Thymus (tissue), 11 donors: Measurements from ENCODE around the gene ATP13A5. TPM values are rescaled to one million over a fixed set of nuclear protein-coding genes. Genes with fewer than 3 reads are reported as not detected.

Source experiments
- DNase-seq, 9 donors: peaks; one replicate each; pipeline ENCODE4 v3.0.0-alpha.2; 2013; ENCODE audit warnings: low spot score in 9 of 9, low read depth in 6 of 9, missing footprints in 1 of 9
- H3K27ac ChIP-seq, 2 donors: one replicate each; pipeline ENCODE4 v1.5.1; 2013; ENCODE audit warnings: control low read depth in 1 of 2, low read depth in 1 of 2, low read length in 1 of 2, mild to moderate bottlenecking in 1 of 2, moderate library complexity in 1 of 2
- H3K27me3 ChIP-seq, 2 donors: one replicate each; pipeline ENCODE4 v1.5.1; 2013; ENCODE audit warnings: low read length in 1 of 2; ENCODE audit not compliant: control insufficient read depth in 2 of 2, insufficient read depth in 1 of 2
- H3K36me3 ChIP-seq, 2 donors: one replicate each; pipeline ENCODE4 v1.5.1; 2013; ENCODE audit warnings: low read length in 1 of 2, mild to moderate bottlenecking in 1 of 2, moderate library complexity in 1 of 2; ENCODE audit not compliant: control insufficient read depth in 2 of 2, insufficient read depth in 2 of 2
- H3K4me1 ChIP-seq, 2 donors: one replicate each; pipeline ENCODE4 v1.5.1; 2013; ENCODE audit warnings: low read length in 2 of 2; ENCODE audit not compliant: control insufficient read depth in 2 of 2, insufficient read depth in 2 of 2
- H3K4me3 ChIP-seq, 2 donors: one replicate each; pipeline ENCODE4 v1.5.1; 2013; ENCODE audit warnings: low read length in 2 of 2, control low read depth in 1 of 2, mild to moderate bottlenecking in 1 of 2
- H3K9me3 ChIP-seq, 2 donors: one replicate each; pipeline ENCODE4 v1.5.1; 2013; ENCODE audit warnings: low read length in 1 of 2, mild to moderate bottlenecking in 1 of 2; ENCODE audit not compliant: control insufficient read depth in 2 of 2, insufficient read depth in 1 of 2
- WGBS: extraction: QIAGEN DNeasy Blood & Tissue Kit; methylation state at CpG from one replicate; pipeline ENCODE4 v1.1.7; 2013; 5-methylcytosine and 5-hydroxymethylcytosine counted together
- polyA plus RNA-seq: library from polyadenylated mRNA; stranded (reverse); fragments of 200-250 nt; gene quantifications from one replicate; pipeline ENCODE4 v1.2.3, GENCODE V29; 2013
- total RNA-seq: library from RNA; stranded (reverse); fragments of 120-200 nt; gene quantifications from one replicate; pipeline ENCODE4 v1.2.4, GENCODE V29; 2013
- donor health status: healthy.

Gene ATP13A5
- total and polyA plus RNA-seq, 2 donors, result 0.05 to 0.37 TPM

DNA sequence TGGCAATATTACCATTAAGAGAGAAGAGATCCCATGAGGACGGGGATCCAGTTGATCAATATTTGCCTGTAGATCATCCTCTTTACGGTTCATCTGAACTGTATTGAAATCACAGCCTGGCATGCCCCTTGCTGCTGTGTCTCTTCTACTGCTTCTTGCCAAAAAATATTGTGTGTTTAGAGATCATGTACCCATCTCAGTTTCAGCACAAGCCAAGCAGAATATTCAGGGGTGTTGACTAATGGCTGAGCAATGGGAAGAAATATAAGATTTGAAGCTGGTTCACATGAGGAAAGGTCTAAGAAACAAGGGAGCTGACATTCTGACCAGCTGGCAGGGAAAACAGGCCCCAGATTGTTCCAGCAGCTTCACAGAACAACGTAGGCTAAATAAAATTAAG is 21.3 kb downstream of the ATP13A5 start:
- Histone ChIP-seq H3K27ac (no peak overlapping the region), H3K36me3 (no peaks in the 10 kb centered on the region), H3K4me3 (no peak overlapping the region), H3K4me1 (no peaks in the 10 kb centered on the region), H3K27me3 (no peaks in the 10 kb centered on the region), H3K9me3 (no peaks in the 10 kb centered on the region)
- 92% methylated on average over 3 of the region's 3 CpGs for WGBS
- no peak for DNase-seq

GRCh38 chr3:193354423-193354822 is 24.1 kb downstream of the ATP13A5 start:
- no peaks in the 10 kb centered on the region for H3K27me3 ChIP-seq
- no peak overlapping the region for H3K4me3 ChIP-seq
- H3K27ac ChIP-seq, result no peak overlapping the region
- no peaks in the 10 kb centered on the region for H3K36me3 ChIP-seq
- no peak for DNase-seq
- H3K9me3 ChIP-seq, result no peaks in the 10 kb centered on the region
- WGBS, result 64% methylated on average over 5 of the region's 5 CpGs
- no peaks in the 10 kb centered on the region for H3K4me1 ChIP-seq

GRCh38 chr3:193350744-193351143 is 27.8 kb downstream of the ATP13A5 start:
- Histone ChIP-seq H3K4me3 (no peak overlapping the region), H3K27ac (no peak overlapping the region), H3K27me3 (no peaks in the 10 kb centered on the region), H3K9me3 (no peaks in the 10 kb centered on the region), H3K4me1 (no peaks in the 10 kb centered on the region), H3K36me3 (no peaks in the 10 kb centered on the region)
- WGBS, result 91% methylated on average over 2 of the region's 2 CpGs
- no peak for DNase-seq

GRCh38 chr3:193348686-193349085 is 29.9 kb downstream of the ATP13A5 start:
- H3K9me3 ChIP-seq, result no peaks in the 10 kb centered on the region
- no peak overlapping the region for H3K4me3 ChIP-seq
- H3K27me3 ChIP-seq, result no peaks in the 10 kb centered on the region
- no peak overlapping the region for H3K27ac ChIP-seq
- WGBS, result 58% methylated on average over 3 of the region's 3 CpGs
- no peak for DNase-seq
- no peaks in the 10 kb centered on the region for H3K4me1 ChIP-seq
- H3K36me3 ChIP-seq, result no peaks in the 10 kb centered on the region

DNA sequence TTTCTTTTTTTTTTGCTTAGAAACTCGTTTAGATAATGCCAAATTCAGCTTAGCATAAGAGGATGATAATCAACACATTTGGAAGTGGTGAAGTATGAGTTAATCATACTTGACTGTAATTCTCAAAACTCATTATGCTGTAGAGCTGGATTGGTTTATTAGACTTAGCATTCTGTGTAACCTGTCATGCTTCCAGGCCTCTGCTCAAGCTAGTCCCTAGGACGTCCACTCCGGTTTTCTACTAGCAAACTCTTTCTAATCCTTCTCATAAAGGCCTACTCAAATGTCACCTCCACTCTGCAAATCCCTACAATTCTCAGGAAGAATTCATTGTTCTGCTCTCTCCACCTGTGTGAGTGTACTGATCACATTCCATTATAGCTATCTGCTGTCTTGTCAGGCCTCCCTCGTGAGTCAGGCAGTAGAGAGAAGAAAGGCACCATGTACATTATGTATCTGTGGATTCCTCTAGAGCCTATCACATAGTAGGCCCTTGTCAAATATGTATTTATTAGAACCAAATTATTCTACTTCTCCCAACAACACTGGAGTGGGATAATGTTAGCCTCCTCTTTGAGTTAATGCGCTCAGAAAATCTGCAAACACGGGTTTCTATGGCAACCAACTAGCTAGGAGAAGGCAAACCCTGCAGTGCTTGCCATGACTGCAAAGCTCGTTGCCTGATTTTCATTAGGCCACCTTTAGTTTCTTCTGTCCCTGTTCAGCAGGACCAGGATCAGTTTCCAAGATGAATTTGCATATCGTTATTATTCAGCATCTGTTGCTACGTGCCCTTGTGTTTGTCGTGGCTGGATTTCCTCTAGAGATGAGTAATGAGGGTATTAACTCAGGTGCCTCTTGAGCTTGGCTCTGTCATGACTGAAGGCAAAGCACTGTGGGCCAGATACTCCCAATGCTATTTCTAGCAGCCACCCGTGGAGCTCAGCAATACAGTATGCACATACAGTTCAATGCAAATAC is 30.7 kb downstream of the ATP13A5 start:
- Histone ChIP-seq H3K4me3 (no peak overlapping the region), H3K27ac (no peak overlapping the region), H3K9me3 (no peaks in the 10 kb centered on the region), H3K27me3 (no peaks in the 10 kb centered on the region), H3K36me3 (no peaks in the 10 kb centered on the region), H3K4me1 (no peaks in the 10 kb centered on the region)
- 58% methylated on average over 11 of the region's 11 CpGs for WGBS
- DNase-seq, result no peak

GRCh38 chr3:193346259-193346658 is 32.3 kb downstream of the ATP13A5 start:
- Histone ChIP-seq H3K9me3 (no peaks in the 10 kb centered on the region), H3K36me3 (no peaks in the 10 kb centered on the region), H3K27ac (no peak overlapping the region), H3K4me1 (no peaks in the 10 kb centered on the region), H3K27me3 (no peaks in the 10 kb centered on the region), H3K4me3 (no peak overlapping the region)
- 80% methylated on average over 4 of the region's 4 CpGs for WGBS
- DNase-seq, result no peak

DNA sequence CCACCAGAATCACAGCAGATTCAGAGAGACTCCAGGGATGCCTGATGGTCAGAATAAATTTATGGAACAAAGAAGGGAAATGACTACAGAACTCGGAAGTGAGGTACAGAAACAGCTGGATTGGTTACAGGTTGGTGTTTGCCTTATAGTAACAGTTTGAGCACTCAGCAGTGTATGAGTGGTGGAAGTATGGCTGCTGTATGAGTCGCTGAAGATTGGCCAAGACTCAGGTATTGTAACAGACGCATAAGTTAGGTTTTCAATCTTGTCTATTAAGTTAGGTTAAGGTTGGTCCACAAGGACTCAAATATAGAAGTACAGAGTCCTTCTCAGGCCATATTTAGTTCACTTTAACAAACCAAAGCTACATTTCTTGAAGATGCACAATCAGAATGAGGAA is 33.1 kb downstream of the ATP13A5 start:
- no peaks in the 10 kb centered on the region for H3K36me3 ChIP-seq
- no peak for DNase-seq
- 92% methylated on average over 3 of the region's 3 CpGs for WGBS
- no peak overlapping the region for H3K27ac ChIP-seq
- no peaks in the 10 kb centered on the region for H3K9me3 ChIP-seq
- H3K27me3 ChIP-seq, result no peaks in the 10 kb centered on the region
- H3K4me1 ChIP-seq, result no peaks in the 10 kb centered on the region
- no peak overlapping the region for H3K4me3 ChIP-seq

GRCh38 chr3:193344486-193344885 is 34.1 kb downstream of the ATP13A5 start:
- no peak for DNase-seq
- no peaks in the 10 kb centered on the region for H3K36me3 ChIP-seq
- no peaks in the 10 kb centered on the region for H3K4me1 ChIP-seq
- H3K27ac ChIP-seq, result no peak overlapping the region
- H3K9me3 ChIP-seq, result no peaks in the 10 kb centered on the region
- no peaks in the 10 kb centered on the region for H3K27me3 ChIP-seq
- 60% methylated on average over 3 of the region's 3 CpGs for WGBS
- no peak overlapping the region for H3K4me3 ChIP-seq

GRCh38 chr3:193343726-193344222 is 34.8 kb downstream of the ATP13A5 start:
- 95% methylated on average over 4 of the region's 4 CpGs for WGBS
- Histone ChIP-seq H3K27ac (no peak overlapping the region), H3K4me1 (no peaks in the 10 kb centered on the region), H3K4me3 (no peak overlapping the region), H3K9me3 (no peaks in the 10 kb centered on the region), H3K36me3 (no peaks in the 10 kb centered on the region), H3K27me3 (no peaks in the 10 kb centered on the region)
- no peak for DNase-seq
